Astrocyte (in vitro differentiated cells and primary cell): ENCODE measurements around the gene UGDH.

ENCODE experiments used
- EZH2 ChIP-seq: IDR thresholded peaks from 2 replicates; pipeline ENCODE4 v1.6.1; 2012; ENCODE audit warnings: mild to moderate bottlenecking, low read length, inconsistent platforms; ENCODE audit not compliant: insufficient read depth
- TF ChIP-seq, protein P1 (sequence below): IDR thresholded peaks from 2 replicates; pipeline ENCODE4 v1.5.1; 2011; ENCODE audit warnings: low read depth, mild to moderate bottlenecking, inconsistent platforms, low read length, moderate library complexity; ENCODE audit not compliant: insufficient read depth

DNA sequence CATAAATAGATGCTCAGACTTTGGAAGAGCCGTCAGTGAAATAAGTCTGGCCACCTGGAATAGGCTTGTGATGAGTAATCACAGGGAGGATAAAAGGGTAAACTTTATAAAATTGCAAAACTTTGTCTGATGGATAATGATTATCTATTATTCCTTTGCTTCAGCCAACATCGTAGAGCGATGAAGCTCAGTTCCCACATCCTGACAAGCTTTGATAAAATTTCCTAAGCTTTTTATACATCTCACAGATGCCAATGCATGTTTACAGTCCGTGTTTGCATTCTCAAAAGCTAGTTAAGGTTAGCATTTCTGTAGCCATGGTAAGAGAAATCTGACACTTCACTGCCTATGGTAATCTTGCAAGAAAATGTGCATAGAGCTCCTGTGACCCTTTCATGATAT lies 15.4 kb upstream of the UGDH start:
- TF ChIP-seq, protein P1, sequence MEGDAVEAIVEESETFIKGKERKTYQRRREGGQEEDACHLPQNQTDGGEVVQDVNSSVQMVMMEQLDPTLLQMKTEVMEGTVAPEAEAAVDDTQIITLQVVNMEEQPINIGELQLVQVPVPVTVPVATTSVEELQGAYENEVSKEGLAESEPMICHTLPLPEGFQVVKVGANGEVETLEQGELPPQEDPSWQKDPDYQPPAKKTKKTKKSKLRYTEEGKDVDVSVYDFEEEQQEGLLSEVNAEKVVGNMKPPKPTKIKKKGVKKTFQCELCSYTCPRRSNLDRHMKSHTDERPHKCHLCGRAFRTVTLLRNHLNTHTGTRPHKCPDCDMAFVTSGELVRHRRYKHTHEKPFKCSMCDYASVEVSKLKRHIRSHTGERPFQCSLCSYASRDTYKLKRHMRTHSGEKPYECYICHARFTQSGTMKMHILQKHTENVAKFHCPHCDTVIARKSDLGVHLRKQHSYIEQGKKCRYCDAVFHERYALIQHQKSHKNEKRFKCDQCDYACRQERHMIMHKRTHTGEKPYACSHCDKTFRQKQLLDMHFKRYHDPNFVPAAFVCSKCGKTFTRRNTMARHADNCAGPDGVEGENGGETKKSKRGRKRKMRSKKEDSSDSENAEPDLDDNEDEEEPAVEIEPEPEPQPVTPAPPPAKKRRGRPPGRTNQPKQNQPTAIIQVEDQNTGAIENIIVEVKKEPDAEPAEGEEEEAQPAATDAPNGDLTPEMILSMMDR, result no peak
- no peak for TF ChIP-seq EZH2
